HG03571 (cell line): ENCODE measurements around the gene PHIP.
"Not testable (repeated sequence)": the region's sequence is repeated elsewhere in the genome, so short reads cannot be mapped to it uniquely, and the experiment has no call there.

Source experiments
- ATAC-seq: cut with Tn5 transposase; IDR thresholded peaks from one replicate; pipeline ENCODE4 v1.9.1; 2021; ENCODE audit not compliant: unreplicated experiment

The PHIP gene

DNA sequence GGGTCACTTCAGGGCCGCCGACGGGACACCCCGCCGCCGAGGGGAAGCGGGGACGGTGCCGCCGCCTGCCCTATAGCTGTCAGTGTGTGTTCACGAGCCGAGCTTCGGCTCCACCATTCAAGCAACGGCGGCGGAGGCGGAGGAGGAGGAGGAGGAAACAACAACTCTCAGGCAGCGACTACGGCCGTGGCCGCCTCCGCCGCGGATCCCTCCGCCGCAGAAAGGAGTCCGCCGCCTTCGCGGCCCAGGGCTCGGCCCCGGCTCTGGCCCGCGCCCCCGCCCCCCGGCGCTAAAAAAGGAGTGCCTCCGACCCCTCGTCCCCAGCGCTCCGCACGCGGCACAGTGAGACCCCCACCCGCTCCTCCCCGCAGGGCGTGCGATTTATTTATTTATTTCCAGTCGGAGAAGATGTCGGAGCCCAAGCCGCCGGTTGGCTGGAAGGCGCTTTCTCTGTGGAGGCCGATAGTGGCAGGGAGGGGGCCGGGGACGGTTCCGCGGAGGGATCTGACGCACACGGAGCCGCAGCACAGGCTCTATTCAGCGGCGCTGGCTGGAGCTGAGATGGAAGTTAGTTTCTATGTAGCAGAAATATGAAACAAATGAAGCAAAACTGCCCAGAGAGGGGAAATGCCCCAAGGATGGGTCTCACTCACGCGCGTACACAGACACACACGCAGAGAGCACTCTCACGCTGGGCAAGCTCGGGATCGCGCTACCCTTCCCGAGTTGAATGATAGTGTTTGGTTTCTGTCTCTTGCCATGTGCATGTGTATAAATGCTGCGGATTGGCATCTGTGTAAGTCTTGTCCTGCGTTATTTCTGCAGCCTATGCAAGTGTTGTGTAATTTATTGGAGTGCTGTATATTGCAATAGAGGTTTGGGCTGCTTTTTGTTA lies at the start of gene PHIP:
PHIP (minus strand) TSS at position 180 of the 895 bp plus-strand sequence. CDS start 186 bp downstream, outside the sequence.
- ATAC-seq: peak; percentile 76

DNA sequence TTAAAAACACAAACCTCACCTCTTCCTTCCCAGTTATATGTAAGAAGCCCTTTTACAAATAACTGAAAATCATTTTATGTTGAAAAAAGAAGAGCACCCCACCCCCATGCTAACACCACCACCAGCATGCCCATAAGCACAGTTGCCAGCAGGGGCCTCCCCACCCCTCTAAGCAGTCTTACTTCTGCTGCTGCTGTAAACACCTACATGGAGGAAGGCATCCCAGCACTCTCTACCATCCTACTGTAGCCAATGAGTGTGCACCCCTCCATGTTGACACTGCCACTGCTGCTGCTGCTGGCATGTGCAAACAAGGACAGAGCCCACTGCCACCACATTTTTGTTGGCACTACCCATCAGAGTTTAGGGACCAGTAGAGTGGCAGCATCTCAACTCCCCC lies 49.6 kb upstream of the PHIP start:
- no peak for ATAC-seq

DNA sequence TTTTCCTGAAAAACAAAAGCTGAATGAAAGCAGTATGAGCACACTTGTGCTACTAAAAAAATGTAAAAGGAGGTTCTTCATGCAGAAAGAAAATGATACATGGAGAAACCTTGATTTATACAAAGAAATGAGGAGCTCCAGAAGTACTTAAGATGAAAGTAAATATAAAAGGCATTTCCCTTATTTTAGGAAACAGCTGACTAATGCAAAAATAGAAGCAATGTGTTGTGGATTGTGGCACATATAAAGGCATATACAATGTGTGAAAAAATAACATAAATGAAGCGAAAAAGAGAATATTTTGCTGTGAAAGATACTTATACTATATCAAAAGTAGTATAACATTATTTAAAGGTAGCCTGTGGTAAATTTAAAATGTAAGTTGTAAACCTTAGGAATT lies 41.2 kb upstream of the PHIP start:
- ATAC-seq: no peak

DNA sequence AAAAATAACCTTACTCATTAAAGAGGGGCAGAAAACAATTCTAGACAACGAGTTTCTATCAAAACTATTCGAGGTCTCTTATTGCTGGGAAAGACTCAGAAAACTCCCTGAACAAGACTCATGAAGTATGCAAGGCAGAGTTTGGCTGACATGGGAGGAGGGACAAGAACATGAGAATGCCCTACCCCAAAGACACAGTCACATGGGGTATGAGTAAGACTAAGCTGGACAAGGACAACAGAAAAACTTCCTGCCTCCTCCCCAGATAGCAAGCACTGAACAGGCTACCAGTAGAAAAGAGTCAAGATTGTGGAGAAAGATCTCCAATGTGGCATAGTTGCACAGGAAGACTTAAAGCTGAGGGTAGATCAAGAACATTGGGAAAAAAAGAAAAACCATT lies 39.7 kb upstream of the PHIP start:
- ATAC-seq: no peak

DNA sequence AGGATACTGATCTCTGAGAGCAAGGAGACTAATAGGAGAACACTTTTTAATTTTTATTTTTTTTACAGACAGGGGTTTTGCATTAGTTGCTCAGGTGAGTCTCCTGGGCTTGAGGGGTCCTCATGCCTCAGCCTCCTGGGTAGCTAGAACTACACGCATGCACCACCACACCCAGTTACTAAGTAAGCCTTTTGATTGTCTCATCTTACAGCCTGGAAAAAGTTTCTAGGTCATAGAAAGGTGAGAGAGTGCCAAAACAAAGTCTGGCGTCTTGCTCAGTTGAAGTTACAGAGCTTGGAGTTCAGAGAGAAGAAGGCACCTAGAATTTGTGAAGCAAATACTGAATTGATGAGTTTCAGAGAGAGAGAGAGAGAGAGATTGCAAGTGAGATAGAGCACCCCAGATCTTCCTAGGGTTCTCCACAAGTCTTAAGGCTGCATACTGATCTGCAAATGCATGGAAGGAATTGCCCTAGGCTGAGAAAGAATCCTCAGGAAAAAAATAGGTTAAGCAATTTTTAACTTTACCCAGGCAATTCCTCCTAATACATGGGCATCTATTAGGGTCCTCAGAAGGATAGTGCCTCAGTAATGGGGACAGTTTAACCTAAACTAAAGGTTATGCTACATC lies 37.6 kb upstream of the PHIP start:
- no peak for ATAC-seq

DNA sequence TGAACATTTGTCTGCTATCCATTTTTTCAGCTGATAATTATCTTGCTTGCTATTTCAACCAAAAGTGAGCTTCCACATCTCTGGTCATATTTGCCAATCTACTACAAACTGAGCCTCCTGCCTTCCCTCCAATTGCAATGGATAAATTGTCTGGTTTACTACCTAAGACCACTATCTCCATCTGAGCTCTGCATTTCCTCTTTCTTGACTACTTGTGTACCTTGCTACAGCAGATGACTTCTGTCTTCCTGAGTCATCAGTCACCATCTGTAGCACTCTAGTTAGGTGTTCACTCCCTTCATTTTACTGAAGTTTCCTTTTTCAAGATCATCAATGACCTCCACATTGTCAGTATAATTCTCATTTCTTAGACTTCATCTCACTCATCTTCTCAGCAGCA lies 33.5 kb upstream of the PHIP start:
- no peak for ATAC-seq

DNA sequence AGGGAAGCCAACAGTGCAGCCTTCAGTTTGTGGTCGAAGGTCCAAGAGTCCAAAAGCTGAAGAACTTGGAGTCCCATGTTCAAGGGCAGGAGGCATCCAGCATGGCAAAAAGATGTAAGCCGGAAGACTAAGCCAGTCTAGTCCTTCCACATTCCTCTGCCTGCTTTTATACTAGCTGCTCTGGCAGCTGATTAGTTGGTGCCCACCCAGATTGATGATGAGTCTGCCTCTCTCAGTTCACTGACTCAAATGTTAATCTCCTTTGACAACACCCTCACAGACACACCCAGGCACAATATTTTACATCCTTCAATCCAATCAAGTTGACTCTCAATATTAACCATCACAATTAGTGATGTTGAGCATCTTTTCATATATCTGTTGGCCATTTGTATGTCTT lies 23.1 kb upstream of the PHIP start:
- no peak for ATAC-seq

DNA sequence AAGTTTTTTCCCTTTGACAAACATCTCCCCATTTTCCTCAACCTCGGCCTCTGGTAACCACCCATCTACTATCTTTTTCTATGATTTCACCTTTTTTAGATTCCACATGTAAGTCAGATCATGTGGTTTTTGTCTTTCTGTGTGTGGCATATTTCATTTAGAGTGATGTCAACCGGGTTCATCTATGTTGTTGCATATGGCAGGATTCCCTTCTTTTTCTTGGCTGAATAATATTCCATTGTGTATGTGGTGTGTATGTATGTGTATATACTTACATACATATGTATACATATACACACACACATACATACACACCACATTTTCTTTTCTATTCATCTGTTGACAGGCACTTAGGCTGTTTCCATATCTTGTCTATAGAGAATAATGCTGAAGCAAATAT lies 22.2 kb upstream of the PHIP start:
- ATAC-seq: no peak

DNA sequence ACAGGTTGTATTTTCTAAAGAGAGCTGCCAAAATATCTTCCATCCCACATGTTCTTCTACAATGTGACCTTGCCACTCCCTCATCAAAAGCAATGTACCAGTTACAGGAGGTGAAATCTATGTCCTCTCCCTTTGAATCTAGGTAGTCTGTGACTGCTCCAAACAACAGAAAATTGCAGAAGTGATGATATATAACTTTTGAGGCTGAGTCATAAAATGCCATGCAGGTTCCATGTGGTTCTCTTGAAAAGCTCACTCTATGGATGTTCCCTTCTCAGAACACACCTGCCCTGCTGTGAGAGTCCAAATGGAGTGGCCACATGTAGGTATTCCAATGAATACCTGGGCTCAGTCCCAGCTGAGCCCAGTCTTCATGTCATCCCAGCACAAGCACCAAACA lies 16.9 kb upstream of the PHIP start:
- ATAC-seq: no peak

DNA sequence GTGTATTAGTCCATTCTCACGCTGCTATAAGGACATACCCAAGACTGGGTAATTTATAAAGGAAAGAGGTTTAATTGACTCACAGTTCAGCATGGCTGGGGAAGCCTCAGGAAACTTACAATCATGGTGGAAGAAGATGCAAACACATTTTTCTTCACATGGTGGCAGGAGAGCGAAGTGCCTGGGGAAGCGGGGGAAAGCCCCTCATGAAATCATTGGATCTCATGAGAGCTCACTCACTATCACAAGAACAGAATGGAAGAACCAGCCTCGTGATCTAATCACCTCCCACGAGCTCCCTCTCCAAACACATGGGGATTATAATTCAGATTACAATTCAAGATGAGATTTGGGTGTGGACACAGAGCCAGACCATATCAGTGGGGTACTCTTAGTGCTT lies 13.7 kb upstream of the PHIP start:
- not testable (repeated sequence) for ATAC-seq

DNA sequence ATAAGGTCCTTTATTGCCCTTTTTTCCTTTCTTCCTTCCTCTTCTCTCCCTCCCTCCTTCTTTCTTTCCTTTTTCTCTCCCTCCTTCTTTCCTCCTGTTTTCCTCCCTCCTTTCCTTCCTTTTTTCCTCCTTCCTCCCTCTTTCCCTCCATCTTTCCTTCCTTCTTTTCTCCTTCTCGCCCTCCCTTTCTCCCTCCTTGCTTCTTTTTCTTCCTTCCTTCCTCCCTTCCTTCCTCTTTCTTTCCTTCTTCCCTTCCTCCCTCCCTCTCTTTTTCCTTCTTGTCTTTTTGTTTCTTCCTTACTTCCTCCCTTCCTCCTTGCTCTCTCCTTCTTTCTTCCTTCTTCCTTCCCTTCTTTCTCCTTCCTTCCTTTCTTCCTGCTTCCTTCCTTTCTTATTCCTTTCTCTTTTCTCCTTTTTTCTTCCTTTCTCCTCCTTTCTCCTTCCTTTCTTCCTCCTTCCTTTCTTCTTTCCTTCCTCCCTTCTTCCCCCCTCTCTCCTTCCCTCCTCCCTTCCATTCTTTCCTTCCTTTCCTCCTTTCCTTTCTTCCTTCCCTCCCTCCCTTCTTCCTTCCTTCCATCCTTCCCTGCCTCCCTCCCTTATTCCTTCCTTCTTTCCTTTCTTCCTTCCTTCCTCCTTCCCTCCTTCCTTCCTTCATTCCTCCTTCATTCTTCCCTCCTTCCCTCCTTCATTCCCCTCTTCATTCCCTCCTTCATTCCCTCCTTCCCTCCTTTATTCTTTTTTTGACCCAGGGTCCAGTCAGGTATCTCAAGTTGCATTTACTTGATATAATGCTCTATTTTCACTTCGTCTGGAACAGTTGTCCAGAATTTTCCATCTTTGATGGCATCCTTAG lies 11.7 kb upstream of the PHIP start:
- no peak for ATAC-seq

DNA sequence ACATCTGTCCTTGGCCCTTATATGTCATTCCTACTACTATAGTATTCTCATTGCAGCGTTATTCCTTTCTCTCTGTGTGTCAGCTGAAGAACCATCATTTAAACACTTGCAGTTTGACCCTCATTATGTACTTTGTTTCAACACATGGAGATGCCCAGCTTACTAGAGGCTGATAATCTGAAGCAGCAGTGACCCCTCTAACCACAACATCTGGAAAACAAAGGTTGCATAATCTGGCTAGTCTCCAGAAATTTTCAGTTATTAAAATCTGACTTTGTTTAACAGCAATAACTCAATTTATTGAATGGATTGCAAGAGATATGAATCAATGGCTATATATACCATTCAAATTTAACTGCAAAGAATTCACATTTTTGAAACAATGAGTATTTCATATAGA lies 6.6 kb upstream of the PHIP start:
- no peak for ATAC-seq

DNA sequence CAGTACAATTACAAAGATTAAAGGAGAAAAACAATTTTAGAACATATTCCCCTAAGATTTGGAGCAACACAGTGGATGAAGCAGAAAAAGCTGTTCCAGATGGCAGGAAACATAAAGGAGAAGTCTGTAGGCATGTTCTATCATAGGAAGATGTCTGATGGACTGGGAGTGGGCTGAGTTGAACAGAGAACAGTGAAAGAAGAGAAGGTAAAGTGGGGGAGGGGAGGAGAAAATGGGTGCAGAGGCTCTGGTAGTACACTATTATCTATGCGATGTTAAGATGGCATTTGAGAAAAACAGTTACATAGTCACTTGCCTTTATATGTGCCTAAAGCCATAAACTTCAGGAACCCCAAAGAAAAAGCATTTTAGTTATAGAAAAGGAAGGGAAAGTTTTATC lies 4.2 kb upstream of the PHIP start:
- ATAC-seq: no peak

DNA sequence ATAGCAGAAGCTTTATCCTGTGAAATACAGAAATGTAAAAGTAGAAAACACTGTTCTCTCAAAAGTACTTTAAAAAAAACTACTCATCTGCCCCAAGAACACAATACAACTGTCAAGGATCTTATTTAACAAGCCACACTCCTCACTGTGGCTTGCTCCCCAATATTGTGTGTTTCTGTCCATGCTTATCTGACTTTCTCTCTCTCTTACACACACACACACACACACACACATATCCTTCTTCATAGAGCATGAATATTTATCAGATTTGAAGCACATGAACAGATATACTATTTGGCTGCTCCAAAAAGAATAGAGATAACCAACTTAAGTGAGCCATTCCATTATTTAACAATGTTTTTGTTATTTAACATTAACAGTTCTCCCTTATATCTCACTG lies 3.6 kb upstream of the PHIP start:
- ATAC-seq: no peak

DNA sequence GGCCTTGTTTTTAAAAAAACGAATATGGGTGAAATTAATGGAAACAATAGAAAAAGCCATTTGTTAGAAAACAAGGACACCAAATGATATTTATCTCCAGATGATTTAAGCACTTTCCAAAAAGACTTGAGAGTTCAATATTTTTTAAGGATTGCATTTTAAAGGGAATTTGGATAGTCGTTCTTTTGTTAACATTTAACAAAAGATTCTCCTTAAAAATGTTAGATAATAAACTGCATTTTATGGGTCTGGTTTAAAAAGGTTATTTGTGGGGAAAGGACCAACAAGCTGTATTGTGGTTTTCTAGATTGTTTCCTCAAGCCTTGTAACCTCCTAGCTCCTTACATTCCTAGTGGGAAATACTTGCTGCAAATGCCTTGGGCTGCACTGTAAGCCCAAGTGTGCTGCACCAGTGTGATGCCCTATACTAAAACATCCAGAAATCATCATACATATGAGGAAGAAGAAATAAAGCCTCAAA lies 1.5 kb upstream of the PHIP start:
- ATAC-seq: no peak

DNA sequence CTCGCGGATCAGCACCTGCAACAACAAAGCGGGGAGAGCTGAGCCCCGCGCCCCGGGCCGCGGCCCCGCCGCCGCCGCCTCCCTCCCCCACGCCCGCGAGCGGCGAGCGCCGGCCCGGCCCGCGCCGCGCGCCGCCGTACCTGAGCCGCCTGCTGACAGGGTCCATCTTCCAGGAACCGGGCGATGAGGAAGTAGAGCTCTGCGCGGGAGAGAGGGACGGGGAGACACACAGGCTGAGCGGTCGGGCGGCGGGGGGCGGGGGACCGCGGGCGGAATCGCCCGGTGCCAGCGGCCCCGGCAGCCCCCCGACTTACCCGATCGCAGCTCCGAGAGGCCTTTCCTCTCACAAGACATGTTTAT lies 359 bp downstream of the PHIP start:
- ATAC-seq: peak; percentile 21

DNA sequence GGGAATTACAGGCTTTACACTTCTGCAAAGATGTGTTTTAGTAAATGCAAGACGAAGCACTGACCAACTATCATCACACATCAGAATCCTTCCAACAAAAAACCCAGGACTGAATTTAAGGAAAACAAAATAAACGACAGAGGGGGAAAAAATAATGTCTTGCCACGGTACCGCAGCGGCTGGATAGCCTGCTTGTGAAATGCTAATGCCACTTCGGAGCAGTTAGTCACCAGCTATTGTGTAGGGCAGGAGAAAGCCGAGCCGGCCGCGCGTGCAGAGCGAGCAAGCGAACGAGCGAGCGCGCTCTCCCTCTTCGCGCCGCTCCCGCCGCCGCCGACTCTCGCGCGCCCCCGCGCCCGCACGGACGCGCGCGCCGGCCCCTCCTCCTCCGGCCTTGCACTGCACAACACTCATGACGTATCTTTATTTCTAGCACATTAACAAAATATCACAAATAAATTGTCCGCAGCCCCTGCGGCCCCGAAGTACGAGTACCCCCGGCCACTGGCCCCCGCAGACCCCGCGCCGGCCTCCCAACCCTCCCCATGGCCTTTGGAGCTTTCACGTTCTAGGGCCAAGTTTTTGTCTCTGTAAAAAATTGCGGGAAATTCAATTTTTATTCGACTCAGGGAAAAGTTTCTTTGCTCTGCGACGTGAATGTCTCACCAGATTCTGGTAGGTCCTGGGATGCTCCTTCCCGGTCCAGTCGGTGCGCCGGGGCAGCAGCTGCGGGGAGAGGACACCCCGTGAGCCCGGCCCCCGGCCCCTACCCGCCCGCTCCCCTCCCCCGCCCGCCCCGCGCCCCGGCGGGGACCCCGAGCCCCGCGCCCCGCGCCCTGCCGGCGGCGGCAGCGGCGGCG lies 1.0 kb downstream of the PHIP start:
- peak; percentile 41 for ATAC-seq

DNA sequence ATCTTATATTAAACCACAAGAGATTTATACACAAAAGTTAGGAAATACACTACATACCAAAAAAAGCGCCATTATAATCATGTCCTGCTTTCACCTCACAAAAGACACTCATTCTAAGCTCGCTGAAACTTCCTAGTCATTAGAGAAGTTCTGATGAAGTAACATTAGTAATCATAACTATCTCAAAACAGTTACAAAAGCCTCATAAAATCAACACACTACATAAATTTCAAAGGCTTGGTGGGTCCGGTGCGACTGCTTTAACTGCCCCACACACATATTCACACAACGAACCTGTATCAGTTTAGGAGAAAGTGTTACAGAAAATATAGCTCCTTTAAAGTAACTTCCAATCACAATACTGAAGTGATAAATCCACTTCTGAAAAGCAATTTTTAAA lies 1.9 kb downstream of the PHIP start:
- ATAC-seq: no peak

DNA sequence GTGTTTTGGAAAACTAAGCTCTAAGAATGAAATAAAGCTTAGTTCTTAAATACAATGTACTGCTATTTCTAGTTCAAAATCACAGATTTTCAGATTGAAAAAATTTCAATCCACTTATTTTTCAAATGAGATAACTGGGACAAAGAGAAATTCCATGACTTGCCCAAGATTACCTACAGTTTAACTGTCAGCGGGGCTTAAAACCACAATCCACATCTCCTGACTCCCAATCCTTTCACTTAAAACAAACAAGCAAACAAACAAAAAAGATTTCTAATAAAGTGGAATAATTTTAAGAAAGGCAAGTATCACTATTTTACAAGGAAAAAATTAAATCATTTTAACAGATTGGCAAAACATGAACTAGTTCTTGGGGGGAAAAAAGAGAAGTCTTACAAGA lies 4.2 kb downstream of the PHIP start:
- no peak for ATAC-seq

DNA sequence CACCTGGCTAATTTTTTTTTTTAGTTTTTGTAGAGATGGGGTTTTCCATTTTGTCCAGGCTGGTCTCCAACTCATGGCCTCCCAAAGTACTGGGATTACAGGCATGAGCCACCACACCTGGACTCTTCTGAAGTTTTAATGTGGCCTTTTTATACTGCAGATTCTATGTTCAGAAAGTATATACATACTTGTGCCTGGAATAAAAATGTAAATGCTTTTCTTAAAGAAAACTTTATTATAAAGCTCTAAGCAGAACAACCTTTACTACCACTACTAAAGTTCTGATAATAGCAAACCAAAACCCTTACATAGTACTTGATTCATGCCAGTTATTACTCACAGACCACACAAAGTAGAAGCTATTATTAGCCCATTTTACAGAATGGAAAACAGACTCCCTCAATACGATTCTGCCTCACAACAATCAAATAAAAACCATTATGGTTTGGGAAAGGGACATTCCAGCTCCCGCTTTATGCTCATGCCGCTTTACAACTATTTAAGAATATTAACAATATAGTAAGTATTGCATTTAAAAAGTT lies 5.3 kb downstream of the PHIP start:
- ATAC-seq: no peak
